SK-N-SH (cell line): ENCODE measurements around the gene TEX35. TPM values are rescaled to one million over a fixed set of nuclear protein-coding genes. Genes with fewer than 3 reads are reported as not detected.

Experiments
- CTCF ChIA-PET: fragments of 300-600, 350-600 bp; formaldehyde crosslinking; extraction: SDS; loops from one replicate; lab custom pipeline; 2021; lab: Yijun Ruan, JAX
- POLR2A ChIA-PET: fragments of 350-600 bp; sonication (Branson Sonifier 250); formaldehyde crosslinking; extraction: SDS; loops from one replicate; lab custom pipeline; 2020; ENCODE audit warnings: antibody characterized with exemption, inconsistent platforms; lab: Yijun Ruan, JAX
- DNase-seq: peaks from one replicate; pipeline ENCODE4 v3.0.0; 2012
- H2AFZ ChIP-seq: fragments of 200-600 bp; sonication (generic); 2 replicates; pipeline ENCODE4 v1.8.1; 2016; ENCODE audit warnings: antibody characterized with exemption, mild to moderate bottlenecking, low read depth
- H3F3A ChIP-seq: fragments of 200-600 bp; sonication (generic); replicated peaks from 2 replicates; pipeline ENCODE3; 2016; ENCODE audit warnings: antibody characterized with exemption, mild to moderate bottlenecking; ENCODE audit not compliant: insufficient read depth
- H3K27ac ChIP-seq, 2 experiments: fragments of 200-500 bp in 1 of 2; fragments of 200-600 bp in 1 of 2; sonication (Bioruptor generic) in 1 of 2; sonication (generic), shearing (Covaris generic) in 1 of 2; 2 replicates each; pipeline versions ENCODE4 v1.5.1 to v1.6.1; 2014 to 2016; ENCODE audit warnings: low read depth in 2 of 2, inconsistent platforms in 1 of 2, low read length in 1 of 2, mild to moderate bottlenecking in 1 of 2, mixed read lengths in 1 of 2
- H3K27me3 ChIP-seq: fragments of 200-600 bp; sonication (generic), shearing (Covaris generic); 2 replicates; pipeline ENCODE4 v1.6.1; 2016; ENCODE audit warnings: mixed run types; ENCODE audit not compliant: insufficient read depth
- H3K36me3 ChIP-seq, 2 experiments: fragments of 200-500 bp in 1 of 2; fragments of 200-600 bp in 1 of 2; sonication (Bioruptor generic) in 1 of 2; sonication (generic) in 1 of 2; replicated peaks in 1 of 2; 2 replicates each; pipeline versions ENCODE3 to v1.5.1; 2014 to 2016; ENCODE audit warnings: low read length in 1 of 2, mild to moderate bottlenecking in 1 of 2; ENCODE audit not compliant: insufficient read depth in 2 of 2, control insufficient read depth in 1 of 2
- H3K4me1 ChIP-seq, 2 experiments: fragments of 200-500 bp in 1 of 2; fragments of 200-600 bp in 1 of 2; sonication (Bioruptor generic) in 1 of 2; sonication (generic), shearing (Covaris generic) in 1 of 2; 2 replicates each; pipeline versions ENCODE4 v1.5.1 to v1.6.1; 2014 to 2016; ENCODE audit warnings: low read depth in 1 of 2, low read length in 1 of 2, mixed run types in 1 of 2; ENCODE audit not compliant: insufficient read depth in 2 of 2, control insufficient read depth in 1 of 2
- H3K4me2 ChIP-seq: fragments of 200-600 bp; sonication (generic), shearing (Covaris generic); 2 replicates; pipeline ENCODE4 v1.6.1; 2017; ENCODE audit warnings: mixed run types
- H3K4me3 ChIP-seq, 2 experiments: fragments of 200-500 bp in 1 of 2; fragments of 200-600 bp in 1 of 2; sonication (Bioruptor generic) in 1 of 2; sonication (generic), shearing (Covaris generic) in 1 of 2; 2 replicates each; pipeline versions ENCODE4 v1.5.1 to v1.8.1; 2014 to 2016; ENCODE audit warnings: low read depth in 2 of 2, inconsistent platforms in 1 of 2, low read length in 1 of 2, mild to moderate bottlenecking in 1 of 2, mixed read lengths in 1 of 2, moderate library complexity in 1 of 2
- H3K79me2 ChIP-seq: fragments of 200-600 bp; sonication (generic); 2 replicates; pipeline ENCODE4 v1.8.1; 2017; ENCODE audit warnings: mild to moderate bottlenecking; ENCODE audit not compliant: insufficient read depth
- H3K9ac ChIP-seq: fragments of 200-600 bp; sonication (generic); 2 replicates; pipeline ENCODE4 v1.6.1; 2017; ENCODE audit warnings: mixed run types
- H3K9me2 ChIP-seq: fragments of 200-600 bp; sonication (generic); 2 replicates; pipeline ENCODE4 v1.6.1; 2017; ENCODE audit warnings: mixed run types
- H3K9me3 ChIP-seq: fragments of 200-600 bp; sonication (generic); 2 replicates; pipeline ENCODE4 v1.6.1; 2017; ENCODE audit warnings: mixed run types, mild to moderate bottlenecking, moderate library complexity
- H4K20me1 ChIP-seq: fragments of 200-600 bp; sonication (generic); 2 replicates; pipeline ENCODE4 v1.6.1; 2017; ENCODE audit warnings: mild to moderate bottlenecking, mixed run types; ENCODE audit not compliant: insufficient read depth
- EP300 ChIP-seq, 2 experiments: IDR thresholded peaks; 2 replicates each; pipeline versions ENCODE4 v1.4.0 to v1.6.1; 2012; ENCODE audit warnings: borderline replicate concordance in 1 of 2, low read depth in 1 of 2, low read length in 1 of 2
- EZH2phosphoT487 ChIP-seq: fragments of 200-600 bp; sonication (generic); IDR thresholded peaks from 2 replicates; pipeline ENCODE4 v1.6.1; 2017; ENCODE audit warnings: low read depth, mixed run types, mild to moderate bottlenecking, antibody characterized with exemption, moderate library complexity, borderline replicate concordance
- FOSL2 ChIP-seq: IDR thresholded peaks from 2 replicates; pipeline ENCODE4 v1.4.0; 2012; ENCODE audit warnings: low read depth, mild to moderate bottlenecking, moderate library complexity, borderline replicate concordance
- GABPA ChIP-seq: IDR thresholded peaks from 2 replicates; pipeline ENCODE4 v1.4.0; 2012; ENCODE audit warnings: low read depth, mild to moderate bottlenecking
- GATA2 ChIP-seq: sonication (generic); formaldehyde crosslinking; IDR thresholded peaks from 2 replicates; pipeline ENCODE4 v1.5.0; 2020; ENCODE audit warnings: mild to moderate bottlenecking, missing genetic modification reagents
- JUND ChIP-seq: IDR thresholded peaks from 2 replicates; pipeline ENCODE4 v1.4.0; 2012
- MEF2A ChIP-seq: IDR thresholded peaks from 2 replicates; pipeline ENCODE4 v1.4.0; 2012; ENCODE audit warnings: low read depth, borderline replicate concordance
- NFIC ChIP-seq: IDR thresholded peaks from 2 replicates; pipeline ENCODE4 v1.4.0; 2012; ENCODE audit warnings: borderline replicate concordance
- NRF1 ChIP-seq: IDR thresholded peaks from 2 replicates; pipeline ENCODE4 v1.6.1; 2012; ENCODE audit warnings: low read depth, mild to moderate bottlenecking, low read length
- RCOR1 ChIP-seq: fragments of 150-350 bp; IDR thresholded peaks from 2 replicates; pipeline ENCODE4 v1.6.1; 2017; ENCODE audit warnings: antibody characterized with exemption, low read length
- SIN3A ChIP-seq: IDR thresholded peaks from 2 replicates; pipeline ENCODE4 v1.6.1; 2012; ENCODE audit warnings: low read depth, mild to moderate bottlenecking, low read length, moderate library complexity, borderline replicate concordance
- TCF12 ChIP-seq: IDR thresholded peaks from 2 replicates; pipeline ENCODE4 v1.4.0; 2012
- YY1 ChIP-seq: IDR thresholded peaks from 2 replicates; pipeline ENCODE4 v1.4.0; 2012; ENCODE audit warnings: low read depth, mild to moderate bottlenecking
- WGBS: methylation state at CpG from one replicate; pipeline ENCODE4 v1.1.6; 2017; ENCODE audit warnings: low lambda C conversion rate; 5-methylcytosine and 5-hydroxymethylcytosine counted together
- polyA plus RNA-seq, 3 experiments: library from polyadenylated mRNA; depleted of rRNA; stranded (reverse); fragments of >200 nt; gene quantifications; 2 replicates each; pipeline ENCODE4 v1.2.3, GENCODE V29; 2012
- TF ChIP-seq, protein P1 (sequence below): IDR thresholded peaks from 2 replicates; pipeline ENCODE4 v1.6.1; 2012; ENCODE audit warnings: mild to moderate bottlenecking, low read depth, low read length, moderate library complexity
- TF ChIP-seq, protein P2 (sequence below): fragments of 150-350 bp; IDR thresholded peaks from 2 replicates; pipeline ENCODE4 v1.6.1; 2017; ENCODE audit warnings: antibody characterized with exemption, low read length, low read depth, borderline replicate concordance
- TF ChIP-seq, protein P3 (sequence below): IDR thresholded peaks from 2 replicates; pipeline ENCODE4 v1.4.0; 2012; ENCODE audit warnings: low read depth, borderline replicate concordance
- TF ChIP-seq, protein P4 (sequence below): IDR thresholded peaks from 2 replicates; pipeline ENCODE4 v1.4.0; 2012; ENCODE audit warnings: low read depth
- TF ChIP-seq, protein P5 (sequence below): fragments of 150-350 bp; IDR thresholded peaks from 2 replicates; pipeline ENCODE4 v1.6.1; 2016; ENCODE audit warnings: mild to moderate bottlenecking, low read depth, low read length

The TEX35 gene
- polyA plus RNA-seq, 1 of the 3 experiments (the other 2 are of a cell fraction): 0.03 TPM

DNA sequence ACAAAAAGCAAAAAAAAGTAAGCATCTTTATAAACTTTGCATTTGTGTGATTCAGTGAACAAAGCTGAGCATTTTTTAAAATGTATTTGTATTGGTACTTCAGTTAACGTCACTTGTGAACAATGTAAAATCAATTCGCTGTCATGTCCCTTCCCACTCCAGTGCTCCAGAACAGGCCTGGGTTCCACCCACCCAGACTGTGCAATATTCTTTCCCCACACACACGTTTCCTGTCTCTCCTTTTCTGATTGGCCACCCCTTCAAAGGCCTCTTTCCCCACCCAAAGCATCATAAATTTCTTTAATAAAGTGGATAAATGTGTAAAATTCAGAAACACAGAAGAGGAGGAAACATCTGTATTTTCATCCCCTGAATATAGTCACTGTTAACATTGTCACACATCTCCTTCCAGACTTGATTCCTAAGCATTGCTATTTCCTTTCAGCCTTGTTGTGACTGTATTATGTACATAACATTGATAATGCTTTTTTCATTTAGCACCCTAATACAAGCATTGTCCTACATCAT, 28.1 kb upstream of the TEX35 start (continued):
- TF ChIP-seq, protein P1, sequence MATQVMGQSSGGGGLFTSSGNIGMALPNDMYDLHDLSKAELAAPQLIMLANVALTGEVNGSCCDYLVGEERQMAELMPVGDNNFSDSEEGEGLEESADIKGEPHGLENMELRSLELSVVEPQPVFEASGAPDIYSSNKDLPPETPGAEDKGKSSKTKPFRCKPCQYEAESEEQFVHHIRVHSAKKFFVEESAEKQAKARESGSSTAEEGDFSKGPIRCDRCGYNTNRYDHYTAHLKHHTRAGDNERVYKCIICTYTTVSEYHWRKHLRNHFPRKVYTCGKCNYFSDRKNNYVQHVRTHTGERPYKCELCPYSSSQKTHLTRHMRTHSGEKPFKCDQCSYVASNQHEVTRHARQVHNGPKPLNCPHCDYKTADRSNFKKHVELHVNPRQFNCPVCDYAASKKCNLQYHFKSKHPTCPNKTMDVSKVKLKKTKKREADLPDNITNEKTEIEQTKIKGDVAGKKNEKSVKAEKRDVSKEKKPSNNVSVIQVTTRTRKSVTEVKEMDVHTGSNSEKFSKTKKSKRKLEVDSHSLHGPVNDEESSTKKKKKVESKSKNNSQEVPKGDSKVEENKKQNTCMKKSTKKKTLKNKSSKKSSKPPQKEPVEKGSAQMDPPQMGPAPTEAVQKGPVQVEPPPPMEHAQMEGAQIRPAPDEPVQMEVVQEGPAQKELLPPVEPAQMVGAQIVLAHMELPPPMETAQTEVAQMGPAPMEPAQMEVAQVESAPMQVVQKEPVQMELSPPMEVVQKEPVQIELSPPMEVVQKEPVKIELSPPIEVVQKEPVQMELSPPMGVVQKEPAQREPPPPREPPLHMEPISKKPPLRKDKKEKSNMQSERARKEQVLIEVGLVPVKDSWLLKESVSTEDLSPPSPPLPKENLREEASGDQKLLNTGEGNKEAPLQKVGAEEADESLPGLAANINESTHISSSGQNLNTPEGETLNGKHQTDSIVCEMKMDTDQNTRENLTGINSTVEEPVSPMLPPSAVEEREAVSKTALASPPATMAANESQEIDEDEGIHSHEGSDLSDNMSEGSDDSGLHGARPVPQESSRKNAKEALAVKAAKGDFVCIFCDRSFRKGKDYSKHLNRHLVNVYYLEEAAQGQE: no peak
- TF ChIP-seq, protein P2, sequence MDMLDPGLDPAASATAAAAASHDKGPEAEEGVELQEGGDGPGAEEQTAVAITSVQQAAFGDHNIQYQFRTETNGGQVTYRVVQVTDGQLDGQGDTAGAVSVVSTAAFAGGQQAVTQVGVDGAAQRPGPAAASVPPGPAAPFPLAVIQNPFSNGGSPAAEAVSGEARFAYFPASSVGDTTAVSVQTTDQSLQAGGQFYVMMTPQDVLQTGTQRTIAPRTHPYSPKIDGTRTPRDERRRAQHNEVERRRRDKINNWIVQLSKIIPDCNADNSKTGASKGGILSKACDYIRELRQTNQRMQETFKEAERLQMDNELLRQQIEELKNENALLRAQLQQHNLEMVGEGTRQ: no peak
- no peak for TF ChIP-seq RCOR1
- TF ChIP-seq EP300 (IDR thresholded peaks at IDR 0.05; ENCODE audit: borderline replicate concordance in 1 of 2, low read depth in 1 of 2, low read length in 1 of 2): no peak
- no peak for TF ChIP-seq SIN3A
- no peak for TF ChIP-seq NFIC
- TF ChIP-seq FOSL2: no peak

DNA sequence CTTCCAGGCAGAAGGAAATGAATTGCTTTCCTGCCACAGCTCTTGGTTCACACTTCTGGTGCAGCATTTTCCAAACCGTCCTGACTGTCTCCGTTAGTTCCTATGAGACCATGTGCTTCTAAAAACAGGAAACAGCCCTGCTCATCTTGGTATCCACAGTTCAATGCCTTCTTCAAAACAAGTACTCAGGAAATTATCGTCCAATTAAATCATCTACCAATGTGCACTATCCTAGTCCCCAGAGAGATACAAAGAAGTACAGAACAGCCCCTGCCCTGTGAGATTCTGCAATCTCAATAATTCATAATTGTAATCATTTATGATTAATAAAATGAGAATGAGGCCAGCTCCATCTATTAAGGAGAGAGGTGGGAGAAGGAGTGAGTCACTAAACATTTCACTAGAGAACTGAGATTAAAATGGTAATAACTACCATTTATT, 27.3 kb upstream of the TEX35 start:
- H3K4me3 ChIP-seq: no peak overlapping the region
- no peak for TF ChIP-seq GATA2 (CRISPR knock-in tag)
- no peak for TF ChIP-seq JUND
- TF ChIP-seq MEF2A: no peak
- no peak for TF ChIP-seq EZH2phosphoT487
- TF ChIP-seq, protein P3, sequence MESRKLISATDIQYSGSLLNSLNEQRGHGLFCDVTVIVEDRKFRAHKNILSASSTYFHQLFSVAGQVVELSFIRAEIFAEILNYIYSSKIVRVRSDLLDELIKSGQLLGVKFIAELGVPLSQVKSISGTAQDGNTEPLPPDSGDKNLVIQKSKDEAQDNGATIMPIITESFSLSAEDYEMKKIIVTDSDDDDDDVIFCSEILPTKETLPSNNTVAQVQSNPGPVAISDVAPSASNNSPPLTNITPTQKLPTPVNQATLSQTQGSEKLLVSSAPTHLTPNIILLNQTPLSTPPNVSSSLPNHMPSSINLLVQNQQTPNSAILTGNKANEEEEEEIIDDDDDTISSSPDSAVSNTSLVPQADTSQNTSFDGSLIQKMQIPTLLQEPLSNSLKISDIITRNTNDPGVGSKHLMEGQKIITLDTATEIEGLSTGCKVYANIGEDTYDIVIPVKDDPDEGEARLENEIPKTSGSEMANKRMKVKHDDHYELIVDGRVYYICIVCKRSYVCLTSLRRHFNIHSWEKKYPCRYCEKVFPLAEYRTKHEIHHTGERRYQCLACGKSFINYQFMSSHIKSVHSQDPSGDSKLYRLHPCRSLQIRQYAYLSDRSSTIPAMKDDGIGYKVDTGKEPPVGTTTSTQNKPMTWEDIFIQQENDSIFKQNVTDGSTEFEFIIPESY: no peak
- TF ChIP-seq NRF1: no peak
- TF ChIP-seq, protein P4, sequence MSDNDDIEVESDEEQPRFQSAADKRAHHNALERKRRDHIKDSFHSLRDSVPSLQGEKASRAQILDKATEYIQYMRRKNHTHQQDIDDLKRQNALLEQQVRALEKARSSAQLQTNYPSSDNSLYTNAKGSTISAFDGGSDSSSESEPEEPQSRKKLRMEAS: no peak
- TF ChIP-seq TCF12: no peak
- no peak for TF ChIP-seq YY1
- TF ChIP-seq GABPA: no peak
- TF ChIP-seq, protein P5, sequence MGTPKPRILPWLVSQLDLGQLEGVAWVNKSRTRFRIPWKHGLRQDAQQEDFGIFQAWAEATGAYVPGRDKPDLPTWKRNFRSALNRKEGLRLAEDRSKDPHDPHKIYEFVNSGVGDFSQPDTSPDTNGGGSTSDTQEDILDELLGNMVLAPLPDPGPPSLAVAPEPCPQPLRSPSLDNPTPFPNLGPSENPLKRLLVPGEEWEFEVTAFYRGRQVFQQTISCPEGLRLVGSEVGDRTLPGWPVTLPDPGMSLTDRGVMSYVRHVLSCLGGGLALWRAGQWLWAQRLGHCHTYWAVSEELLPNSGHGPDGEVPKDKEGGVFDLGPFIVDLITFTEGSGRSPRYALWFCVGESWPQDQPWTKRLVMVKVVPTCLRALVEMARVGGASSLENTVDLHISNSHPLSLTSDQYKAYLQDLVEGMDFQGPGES: no peak
- no peak for TF ChIP-seq EP300 (IDR thresholded peaks at IDR 0.05; ENCODE audit: borderline replicate concordance in 1 of 2, low read depth in 1 of 2, low read length in 1 of 2)
- H3K36me3 ChIP-seq: peaks cover 0 to 3% of the 10 kb centered on the region in 2 experiments
- no peak overlapping the region for H3K9ac ChIP-seq
- DNase-seq: no peak
- H3K9me3 ChIP-seq: no peaks in the 10 kb centered on the region
- H4K20me1 ChIP-seq: no peaks in the 10 kb centered on the region
- H3K79me2 ChIP-seq: no peaks in the 10 kb centered on the region
- ChIA-PET POLR2A (no interaction called here), CTCF (interaction anchor here (4.1 kb wide), 1 partner anchor 15 kb away, joined by 21 read pairs; no protein-coding TSS in a partner anchor)
- H3K4me1 ChIP-seq: no peaks in the 10 kb centered on the region
- 91% methylated on average over 3 of the region's 3 CpGs for WGBS
- no peak overlapping the region for H3K4me2 ChIP-seq
- H2AFZ ChIP-seq: no peak overlapping the region
- H3K27ac ChIP-seq: no peak overlapping the region
- no peaks in the 10 kb centered on the region for H3F3A ChIP-seq
- H3K27me3 ChIP-seq: no peaks in the 10 kb centered on the region
- no peaks in the 10 kb centered on the region for H3K9me2 ChIP-seq
